Vagina (tissue), 2 donors: ENCODE measurements around the gene PSD2. TPM values are rescaled to one million over a fixed set of nuclear protein-coding genes. Genes with fewer than 3 reads are reported as not detected.

Source experiments
- DNase-seq, 2 donors: peaks; one replicate each; pipeline ENCODE4 v3.0.0-alpha.2; 2017; ENCODE audit errors: extremely low spot score in 2 of 2
- H3K27ac ChIP-seq: fragments of 200-600 bp; sonication (generic); one replicate; pipeline ENCODE4 v1.5.1; 2019
- H3K27me3 ChIP-seq: fragments of 200-600 bp; sonication (generic); one replicate; pipeline ENCODE4 v1.5.1; 2019
- H3K36me3 ChIP-seq, 2 donors: fragments of 200-600 bp; sonication (generic); one replicate each; pipeline ENCODE4 v1.5.1; 2017 to 2019
- H3K4me1 ChIP-seq: fragments of 200-600 bp; sonication (generic); one replicate; pipeline ENCODE4 v1.5.1; 2019
- H3K4me3 ChIP-seq, 2 donors: fragments of 200-600 bp; sonication (generic); 1 replicate in 1 of 2; 2 replicates in 1 of 2; pipeline ENCODE4 v1.5.1; 2016 to 2019
- H3K9me3 ChIP-seq: fragments of 200-600 bp; sonication (generic); one replicate; pipeline ENCODE4 v1.5.1; 2019
- CTCF ChIP-seq, 3 experiments: fragments of 450-650 bp in 2 of 3; fragments of 200-600 bp in 1 of 3; sonication (generic) in 1 of 3; IDR thresholded peaks; one replicate each; pipeline ENCODE4 v1.5.1; 2017 to 2019; ENCODE audit warnings: antibody characterized with exemption in 3 of 3, mild to moderate bottlenecking in 2 of 3, moderate library complexity in 2 of 3
- POLR2A ChIP-seq, 2 donors: fragments of 450-650 bp; IDR thresholded peaks; one replicate each; pipeline ENCODE4 v1.6.1; 2017; ENCODE audit warnings: antibody characterized with exemption in 2 of 2, mild to moderate bottlenecking in 2 of 2, moderate library complexity in 2 of 2
- POLR2AphosphoS5 ChIP-seq, 2 donors: sonication (generic); formaldehyde crosslinking; IDR thresholded peaks; one replicate each; pipeline ENCODE4 v1.9.0; 2017; ENCODE audit warnings: antibody characterized with exemption in 2 of 2, mild to moderate bottlenecking in 2 of 2, low read depth in 1 of 2; ENCODE audit not compliant: insufficient read depth in 1 of 2
- intact Hi-C: fragments of 100-400 bp; cut with DNase I; formaldehyde crosslinking; loops from one replicate; pipeline ENCODE4 v1.15.1; 2023
- total RNA-seq: library from RNA; depleted of rRNA; stranded (reverse); fragments of >200 nt; gene quantifications from one replicate; pipeline ENCODE4 v1.2.3, GENCODE V29; 2016

The PSD2 gene
- total RNA-seq, 1 donor from 2014 or later, result 0.25 TPM

GRCh38 chr5:139849501-139849900 lies 53.9 kb downstream of the PSD2 start:
- no peaks in the 10 kb centered on the region for H3K9me3 ChIP-seq
- intact Hi-C loops, result loop anchor here (5.0 kb wide), 1 partner anchor 62 kb away; no protein-coding TSS in a partner anchor
- H3K36me3 ChIP-seq, result peaks cover 0 to 9% of the 10 kb centered on the region in 2 donors
- peaks cover 8% of the 10 kb centered on the region for H3K4me1 ChIP-seq
- no peak for TF ChIP-seq POLR2AphosphoS5 (IDR thresholded peaks at IDR 0.05; ENCODE audit: insufficient read depth in 1 of 2, low read depth in 1 of 2)
- TF ChIP-seq CTCF (IDR thresholded peaks at IDR 0.05), result no peak
- TF ChIP-seq POLR2A (IDR thresholded peaks at IDR 0.05), result no peak
- H3K27ac ChIP-seq, result no peak overlapping the region
- no peaks in the 10 kb centered on the region for H3K27me3 ChIP-seq
- no peak for DNase-seq
- no peak overlapping the region for H3K4me3 ChIP-seq

- TF ChIP-seq POLR2AphosphoS5 (IDR thresholded peaks at IDR 0.05; ENCODE audit: insufficient read depth in 1 of 2, low read depth in 1 of 2) (no peak), POLR2A (IDR thresholded peaks at IDR 0.05) (no peak), CTCF (IDR thresholded peaks at IDR 0.05) (no peak)
- no peak overlapping the region for H3K27ac ChIP-seq
Measured at GRCh38 chr5:139849942-139850341, 54.3 kb downstream of the PSD2 start.

GRCh38 chr5:139850423-139851016 lies 54.9 kb downstream of the PSD2 start:
- Histone ChIP-seq H3K4me1 (peaks cover 8% of the 10 kb centered on the region), H3K27me3 (no peaks in the 10 kb centered on the region), H3K4me3 (no peak overlapping the region), H3K36me3 (peaks cover 0 to 9% of the 10 kb centered on the region in 2 donors), H3K27ac (no peak overlapping the region), H3K9me3 (no peaks in the 10 kb centered on the region)
- no peak for DNase-seq
- intact Hi-C loops, result no loop called here
- TF ChIP-seq CTCF (IDR thresholded peaks at IDR 0.05) (no peak), POLR2A (IDR thresholded peaks at IDR 0.05) (no peak), POLR2AphosphoS5 (IDR thresholded peaks at IDR 0.05; ENCODE audit: insufficient read depth in 1 of 2, low read depth in 1 of 2) (no peak)

More at GRCh38 chr5:139849942-139850341, 54.3 kb downstream of the PSD2 start:
- Histone ChIP-seq H3K4me3 (no peak overlapping the region), H3K4me1 (peaks cover 8% of the 10 kb centered on the region), H3K36me3 (peaks cover 0 to 9% of the 10 kb centered on the region in 2 donors), H3K27me3 (no peaks in the 10 kb centered on the region), H3K9me3 (no peaks in the 10 kb centered on the region)
- no peak for DNase-seq
- intact Hi-C loops, result loop anchor here (5.0 kb wide), 1 partner anchor 63 kb away; no protein-coding TSS in a partner anchor

GRCh38 chr5:139851558-139851957 lies 56.0 kb downstream of the PSD2 start:
- Histone ChIP-seq H3K27ac (no peak overlapping the region), H3K4me3 (no peak overlapping the region), H3K9me3 (no peaks in the 10 kb centered on the region), H3K4me1 (peaks cover 8% of the 10 kb centered on the region), H3K27me3 (no peaks in the 10 kb centered on the region), H3K36me3 (peaks cover 0 to 9% of the 10 kb centered on the region in 2 donors)
- no peak for TF ChIP-seq POLR2AphosphoS5 (IDR thresholded peaks at IDR 0.05; ENCODE audit: insufficient read depth in 1 of 2, low read depth in 1 of 2)
- no peak for TF ChIP-seq POLR2A (IDR thresholded peaks at IDR 0.05)
- no peak for TF ChIP-seq CTCF (IDR thresholded peaks at IDR 0.05)
- DNase-seq, result no peak
- intact Hi-C loops, result no loop called here

GRCh38 chr5:139852696-139853095 lies 57.1 kb downstream of the PSD2 start:
- intact Hi-C loops, result no loop called here
- no peak for DNase-seq
- Histone ChIP-seq H3K27me3 (no peaks in the 10 kb centered on the region), H3K27ac (no peak overlapping the region), H3K4me1 (peaks cover under 1% of the 10 kb centered on the region), H3K36me3 (peaks cover 0 to 9% of the 10 kb centered on the region in 2 donors), H3K9me3 (no peaks in the 10 kb centered on the region), H3K4me3 (no peak overlapping the region)
- TF ChIP-seq POLR2A (IDR thresholded peaks at IDR 0.05), result no peak
- no peak for TF ChIP-seq CTCF (IDR thresholded peaks at IDR 0.05)
- TF ChIP-seq POLR2AphosphoS5 (IDR thresholded peaks at IDR 0.05; ENCODE audit: insufficient read depth in 1 of 2, low read depth in 1 of 2), result no peak
